SW 1271 (cell line): ENCODE data around the gene ROR2.

ENCODE experiments used
- DNase-seq, 2 experiments: peaks; one replicate each; lab custom pipeline; 2025; lab: John Stamatoyannopoulos, UW

ROR2 gene

GRCh38 chr9:91515074-91515687, 434.8 kb downstream of the ROR2 start:
- DNase-seq: no peak
